NCI-H1417 (cell line): ENCODE measurements around the gene TEX53.

Experiments
- DNase-seq, 3 experiments: peaks; one replicate each; lab custom pipeline; 2025; lab: John Stamatoyannopoulos, UW

TEX53 gene

DNA sequence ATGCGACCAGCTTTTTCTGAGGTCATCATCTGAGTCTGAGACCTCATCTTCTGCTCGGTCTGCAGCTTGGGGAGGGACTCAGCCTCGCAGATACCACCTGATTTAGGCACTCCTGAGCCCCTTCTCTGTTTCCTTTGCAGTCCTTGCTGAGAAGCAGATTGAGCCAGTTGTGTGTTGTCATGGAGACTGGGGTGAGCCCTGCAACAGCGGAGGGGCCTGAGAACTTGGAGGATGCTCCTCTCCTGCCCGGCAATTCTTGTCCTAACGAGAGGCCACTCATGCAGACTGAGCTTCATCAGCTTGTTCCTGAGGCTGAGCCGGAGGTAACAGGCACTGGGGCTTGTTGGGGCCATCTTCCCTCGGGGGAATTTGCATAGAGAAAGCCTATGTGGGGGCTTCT lies 19.2 kb downstream of the TEX53 start:
- DNase-seq = no peak

DNA sequence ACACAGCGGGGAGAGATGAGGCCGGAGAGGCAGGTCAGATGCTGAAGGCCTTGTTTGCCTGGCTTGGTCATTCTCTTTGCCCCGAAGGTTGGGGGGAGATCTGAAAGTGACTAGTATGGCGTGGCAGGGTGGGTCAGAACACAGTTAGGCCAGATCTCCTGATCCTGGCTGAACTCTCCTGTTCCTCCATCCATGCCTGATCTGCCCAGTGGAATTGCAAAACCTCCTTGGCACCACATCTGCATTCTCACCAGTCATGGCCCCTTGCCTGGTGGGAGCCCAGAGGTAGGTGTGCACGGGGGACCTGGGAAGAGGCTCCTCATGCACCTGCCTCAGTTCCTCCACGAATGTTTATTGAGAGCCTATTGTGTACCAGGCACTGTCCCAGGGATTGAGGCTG lies 23.2 kb downstream of the TEX53 start:
- no peak for DNase-seq

- DNase-seq = no peak
Observed at GRCh38 chr9:114633438-114634089, 24.0 kb downstream of the TEX53 start.

DNA sequence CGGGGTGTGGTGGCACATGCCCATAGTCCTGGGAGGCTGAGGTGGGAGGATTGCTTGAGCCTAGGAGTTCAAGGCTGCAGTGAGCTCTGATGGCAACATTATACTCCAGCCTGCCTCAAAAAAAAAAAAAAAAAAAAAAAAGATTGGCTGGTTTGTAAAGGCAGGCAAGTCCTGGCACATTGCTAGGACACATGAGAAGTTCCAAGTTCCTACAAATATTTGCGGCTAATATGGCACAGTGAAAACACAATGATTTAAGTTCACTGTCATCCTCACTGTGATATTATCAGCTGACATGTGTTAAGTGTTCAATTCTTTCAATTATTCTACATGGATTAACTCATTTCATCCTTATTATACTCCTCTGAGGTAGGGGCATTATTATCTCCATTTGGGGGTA lies 26.4 kb downstream of the TEX53 start:
- no peak for DNase-seq

DNA sequence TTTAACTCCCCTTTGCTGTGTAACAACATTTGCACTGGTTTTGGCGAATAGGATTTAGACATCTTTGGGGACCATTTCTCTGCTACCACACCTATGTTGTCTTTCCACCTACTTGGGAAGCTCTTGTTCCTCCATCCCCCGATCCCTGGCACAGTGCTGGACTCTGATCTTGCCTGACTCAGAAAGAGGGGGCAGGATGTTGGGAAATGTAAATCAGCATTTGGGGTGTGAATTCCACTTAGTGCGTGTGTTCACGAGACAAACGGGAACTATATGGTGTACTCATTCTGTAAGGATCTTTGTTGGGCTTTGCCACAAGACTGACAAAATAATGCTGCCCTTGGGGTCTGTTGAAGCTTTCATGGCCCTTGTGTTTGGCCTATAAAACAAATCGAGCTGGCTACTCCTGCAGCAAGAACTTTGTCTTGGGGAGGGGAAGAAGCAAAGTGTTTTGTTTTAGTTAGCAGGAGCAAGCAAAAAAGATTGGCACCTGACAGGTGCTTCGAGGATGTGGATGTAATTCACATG lies 28.0 kb downstream of the TEX53 start:
- DNase-seq = no peak

GRCh38 chr9:114627553-114627952 lies 30.1 kb downstream of the TEX53 start:
- DNase-seq = no peak

GRCh38 chr9:114626415-114627020 lies 31.1 kb downstream of the TEX53 start:
- DNase-seq = no peak

DNA sequence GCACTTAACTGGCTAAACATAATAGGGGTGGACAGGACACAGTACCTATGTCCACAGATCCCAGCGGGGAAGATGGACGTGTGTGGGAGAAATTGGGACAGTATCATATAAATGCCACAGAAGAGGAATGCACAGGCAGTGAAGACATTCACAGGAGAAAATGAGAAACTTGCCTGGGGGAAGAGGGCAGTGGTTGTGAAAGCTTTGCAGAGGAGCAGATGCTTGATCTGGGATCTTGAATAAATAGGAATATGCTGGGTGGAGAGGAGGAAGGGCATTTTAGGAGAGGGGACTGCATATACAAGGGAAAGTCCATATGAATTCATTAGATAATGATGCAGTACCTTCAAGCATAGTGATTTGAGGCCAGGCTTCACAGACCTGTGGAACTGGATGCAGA lies 32.9 kb downstream of the TEX53 start:
- DNase-seq = no peak

DNA sequence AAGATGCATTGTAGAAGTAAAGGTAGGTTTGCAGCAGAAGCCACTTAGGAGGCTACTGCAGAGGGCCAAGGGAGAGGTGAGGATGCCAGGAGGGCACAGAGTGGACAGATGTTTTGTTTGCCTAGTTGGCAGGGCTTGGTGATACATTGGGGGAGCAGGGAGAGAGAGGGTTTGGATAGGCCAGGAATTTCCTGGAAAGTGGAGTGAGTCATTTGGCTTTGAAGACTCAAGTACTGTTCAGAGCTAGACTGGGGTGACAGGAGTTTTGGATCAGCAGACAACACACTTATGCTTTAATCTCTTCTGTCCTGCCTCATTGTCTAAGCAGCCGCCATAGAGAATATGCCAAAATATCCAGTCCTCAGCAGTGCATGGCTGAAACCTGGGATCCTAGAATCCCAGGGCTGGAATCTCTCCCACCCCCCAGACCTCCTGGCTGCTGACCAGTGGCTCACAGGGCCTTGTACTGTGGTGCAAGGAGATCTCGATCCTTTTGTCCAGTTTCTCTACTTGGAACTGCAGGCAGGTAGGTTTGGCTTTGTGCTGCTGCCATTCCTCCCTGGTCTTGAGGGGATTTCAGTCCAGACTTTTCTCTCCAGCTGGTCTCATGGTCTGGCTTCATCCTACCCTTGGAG lies 35.5 kb downstream of the TEX53 start:
- no peak for DNase-seq

- DNase-seq = no peak
Observed at GRCh38 chr9:114621561-114621960, 36.0 kb downstream of the TEX53 start.

DNA sequence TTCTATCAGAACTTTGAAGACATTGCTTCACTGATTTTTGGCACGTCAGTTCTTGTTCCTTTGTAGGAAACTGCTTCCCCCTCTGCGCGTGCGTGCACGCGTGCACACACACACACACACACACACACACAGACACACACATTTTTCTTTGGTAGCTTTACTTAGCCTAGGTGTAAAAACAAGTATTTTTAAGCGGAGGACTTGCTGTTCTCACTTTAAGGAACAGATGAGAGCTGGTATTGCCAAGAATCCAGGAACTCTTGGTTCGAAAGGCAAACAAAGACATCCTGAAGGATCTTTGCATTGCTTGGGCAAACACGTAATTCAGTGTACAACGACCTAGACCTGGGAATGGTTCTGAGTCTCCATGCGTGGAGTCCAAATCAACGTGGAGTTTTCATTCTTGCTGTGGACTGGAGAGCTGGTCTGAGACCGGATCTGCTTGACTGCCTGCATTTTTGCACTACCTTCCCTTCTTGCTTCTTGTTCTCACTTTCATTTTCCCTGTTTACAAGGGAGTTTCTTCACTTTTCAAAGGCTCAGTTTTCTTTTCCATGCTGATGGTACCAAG lies 38.3 kb downstream of the TEX53 start:
- no peak for DNase-seq

GRCh38 chr9:114616684-114617520 lies 40.7 kb downstream of the TEX53 start:
- DNase-seq = peak in 1 of 3 experiments; percentile 35

- no peak for DNase-seq
Observed at GRCh38 chr9:114614373-114614772, 43.2 kb downstream of the TEX53 start.

- no peak for DNase-seq
Observed at GRCh38 chr9:114613919-114614318, 43.7 kb downstream of the TEX53 start.

DNA sequence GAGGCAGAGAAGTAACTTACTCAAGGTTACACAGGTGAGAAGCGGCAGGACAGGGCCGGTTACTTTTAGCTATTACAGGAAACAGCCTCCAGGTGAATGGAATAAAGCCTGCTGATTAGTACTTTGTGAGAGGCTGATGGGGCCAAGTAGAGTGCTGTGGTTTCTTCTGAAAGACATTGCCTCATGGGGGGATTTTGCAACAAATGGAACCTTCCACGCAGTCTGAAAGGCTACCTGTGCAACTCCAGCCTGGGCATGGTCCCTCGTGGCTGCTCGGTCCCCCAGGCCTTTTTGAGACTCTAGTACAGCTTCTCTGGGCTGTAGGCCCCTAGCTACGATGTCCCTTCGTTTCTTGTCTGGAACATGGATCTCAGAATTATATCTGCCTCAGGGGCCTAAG lies 44.5 kb downstream of the TEX53 start:
- peak in 1 of 3 experiments; percentile 36 for DNase-seq

DNA sequence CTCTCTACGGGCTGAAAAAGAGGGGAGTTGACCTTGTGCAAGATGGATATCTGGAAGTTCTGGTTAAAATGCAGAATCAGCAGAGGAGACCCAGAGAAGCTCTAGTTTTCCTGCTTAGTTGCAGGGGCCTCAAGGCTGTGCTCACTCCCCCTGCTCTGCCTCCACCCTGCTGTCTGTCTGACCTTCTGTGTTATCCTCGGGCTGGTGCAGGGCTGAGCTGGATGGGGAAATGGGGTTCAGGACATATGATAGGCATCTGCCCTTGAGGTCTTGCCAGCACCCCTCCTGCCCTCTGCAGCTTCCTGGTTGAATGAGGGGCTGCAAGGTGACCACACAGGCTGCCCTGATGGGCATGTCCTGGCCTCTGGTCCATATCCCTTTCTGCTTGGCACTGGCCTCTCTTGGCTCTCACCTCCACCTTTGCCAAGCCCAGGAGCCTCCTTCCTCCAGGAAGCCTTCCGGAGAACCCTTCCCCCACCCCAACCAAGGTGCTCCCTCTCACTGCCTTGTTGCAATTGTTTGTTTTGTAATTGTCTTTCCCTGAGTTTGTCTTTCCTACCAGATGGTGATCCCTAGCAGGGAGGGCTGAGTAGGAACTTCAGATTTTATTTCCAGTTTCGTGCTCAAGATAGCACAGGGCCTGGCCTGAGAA lies 45.2 kb downstream of the TEX53 start:
- peak in 1 of 3 experiments; percentile 41 for DNase-seq

DNA sequence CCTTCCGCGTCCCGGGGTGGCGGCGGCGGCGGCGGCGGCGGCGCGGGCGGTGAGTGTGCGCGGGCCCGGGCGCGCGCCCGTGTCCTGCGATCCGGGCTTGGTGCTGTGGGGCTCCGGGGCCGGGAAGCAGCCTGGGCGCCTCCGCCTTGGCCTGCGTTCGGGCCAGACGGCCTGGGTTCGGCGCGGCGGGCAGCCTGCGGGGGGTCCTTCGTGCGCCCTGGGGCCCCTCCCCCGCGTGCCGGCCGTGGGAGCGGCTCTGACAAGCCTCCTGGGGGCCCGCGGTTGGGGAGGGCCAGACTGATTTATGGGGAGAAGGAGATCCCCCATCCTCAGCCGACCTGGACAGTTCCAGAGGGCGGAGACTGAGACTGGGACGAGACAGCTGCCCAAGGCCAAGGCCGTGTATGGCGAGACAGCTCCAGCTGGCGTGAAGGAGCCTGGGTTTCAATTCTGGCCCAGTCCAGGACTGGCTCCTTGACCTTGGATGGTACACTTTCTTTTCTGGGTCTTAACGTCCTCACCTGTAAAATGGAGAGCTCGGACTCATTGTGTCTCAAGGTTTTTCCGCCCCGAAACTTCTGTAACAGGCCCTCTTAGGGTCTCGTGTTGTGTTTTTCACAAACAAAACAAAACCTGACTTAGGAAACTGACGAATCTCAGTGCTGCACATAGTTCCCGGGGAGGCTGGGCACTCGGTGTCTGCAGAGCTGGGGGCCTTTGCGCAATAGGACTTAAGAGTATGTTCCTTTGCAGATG lies 45.9 kb downstream of the TEX53 start:
- DNase-seq = peak; percentile 57 to 84 (median 80)

GRCh38 chr9:114608525-114608796 lies 49.1 kb downstream of the TEX53 start:
- DNase-seq = no peak

GRCh38 chr9:114607671-114608524 lies 49.7 kb downstream of the TEX53 start:
- no peak for DNase-seq

- DNase-seq = no peak
Observed at GRCh38 chr9:114606597-114607207, 50.9 kb downstream of the TEX53 start.
